Measurements from ENCODE around the gene NUTF2.
A peak's percentile ranks its signal among the peaks of the same experiment; 100 is the strongest.

The NUTF2 gene

GRCh38 chr16:67841816-67842508, 4.8 kb upstream of the NUTF2 start, which contains the start of gene THAP11:
Gene THAP11, plus strand, starts transcription at chr16:67842320. Its CDS starts 235 bp downstream, at chr16:67842555.
- no peaks in the 10 kb centered on the region for H3K27me3 ChIP-seq (replicated peaks; ENCODE audit: control insufficient read depth, insufficient read depth, low read length)
- H3K36me3 ChIP-seq (ENCODE audit: control insufficient read depth, insufficient read depth, low read length) = no peaks in the 10 kb centered on the region
- H3K4me3 ChIP-seq (replicated peaks; ENCODE audit: low read depth, low read length) = peak within 1 kb of the TSS; percentile 94
- peak; percentile 93 for DNase-seq (ENCODE audit: extremely low read depth, insufficient read length)
- peak; percentile 88 for TF ChIP-seq CTCF (IDR thresholded peaks at IDR 0.05; ENCODE audit: insufficient read depth, low read length, poor library complexity, severe bottlenecking)

GRCh38 chr16:67842509-67843342, 4.0 kb upstream of the NUTF2 start:
- Histone ChIP-seq H3K4me3 (replicated peaks; ENCODE audit: low read depth, low read length) (peak overlapping the region; percentile 94), H3K36me3 (ENCODE audit: control insufficient read depth, insufficient read depth, low read length) (no peaks in the 10 kb centered on the region), H3K27me3 (replicated peaks; ENCODE audit: control insufficient read depth, insufficient read depth, low read length) (no peaks in the 10 kb centered on the region)
- peak; percentile 84 for DNase-seq (ENCODE audit: extremely low read depth, insufficient read length)
- TF ChIP-seq CTCF (IDR thresholded peaks at IDR 0.05; ENCODE audit: insufficient read depth, low read length, poor library complexity, severe bottlenecking) = peak; percentile 41

- no peak for DNase-seq (ENCODE audit: extremely low read depth, insufficient read length)
- no peaks in the 10 kb centered on the region for H3K27me3 ChIP-seq (replicated peaks; ENCODE audit: control insufficient read depth, insufficient read depth, low read length)
- no peak for TF ChIP-seq CTCF (IDR thresholded peaks at IDR 0.05; ENCODE audit: insufficient read depth, low read length, poor library complexity, severe bottlenecking)
- H3K4me3 ChIP-seq (replicated peaks; ENCODE audit: low read depth, low read length) = peak overlapping the region; percentile 94
- H3K36me3 ChIP-seq (ENCODE audit: control insufficient read depth, insufficient read depth, low read length) = no peaks in the 10 kb centered on the region
These were observed 3.4 kb upstream of the NUTF2 start for GRCh38 chr16:67843343-67843765.

DNA sequence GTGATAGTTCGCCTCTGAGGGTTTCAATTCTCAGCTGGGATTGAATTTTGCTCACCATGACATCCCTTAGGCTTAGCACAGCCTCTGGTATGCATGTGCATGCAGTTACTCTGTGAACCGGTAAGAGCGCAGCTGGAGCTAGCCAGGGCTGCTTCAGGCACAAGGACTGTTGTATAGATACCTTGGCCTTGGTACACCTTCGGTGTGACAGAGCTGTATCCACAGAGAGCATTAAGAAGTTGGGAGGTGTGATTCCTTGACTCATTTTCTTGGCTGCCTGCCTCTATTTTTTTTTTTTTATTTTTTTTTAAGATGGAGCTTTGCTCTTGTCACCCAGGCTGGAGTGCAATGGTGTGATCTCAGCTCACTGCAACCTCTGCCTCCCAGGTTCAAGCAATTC, 2.2 kb upstream of the NUTF2 start:
- DNase-seq (ENCODE audit: extremely low read depth, insufficient read length) = no peak
- H3K4me3 ChIP-seq (replicated peaks; ENCODE audit: low read depth, low read length) = no peak overlapping the region
- H3K27me3 ChIP-seq (replicated peaks; ENCODE audit: control insufficient read depth, insufficient read depth, low read length) = no peaks in the 10 kb centered on the region
- no peak for TF ChIP-seq CTCF (IDR thresholded peaks at IDR 0.05; ENCODE audit: insufficient read depth, low read length, poor library complexity, severe bottlenecking)
- H3K36me3 ChIP-seq (ENCODE audit: control insufficient read depth, insufficient read depth, low read length) = no peaks in the 10 kb centered on the region

GRCh38 chr16:67845291-67846062, 1.3 kb upstream of the NUTF2 start:
- Histone ChIP-seq H3K36me3 (ENCODE audit: control insufficient read depth, insufficient read depth, low read length) (no peaks in the 10 kb centered on the region), H3K4me3 (replicated peaks; ENCODE audit: low read depth, low read length) (peak overlapping the region; percentile 96), H3K27me3 (replicated peaks; ENCODE audit: control insufficient read depth, insufficient read depth, low read length) (no peaks in the 10 kb centered on the region)
- DNase-seq (ENCODE audit: extremely low read depth, insufficient read length) = no peak
- TF ChIP-seq CTCF (IDR thresholded peaks at IDR 0.05; ENCODE audit: insufficient read depth, low read length, poor library complexity, severe bottlenecking) = no peak
